ENCODE results near the gene CMKLR1. TPM values are rescaled to one million over a fixed set of nuclear protein-coding genes. Genes with fewer than 3 reads are reported as not detected.

CMKLR1 gene
- total and polyA plus RNA-seq, 5 experiments from 2014 or later, result 0.27 to 3.0 (median 0.83) TPM; not detected in 2

DNA sequence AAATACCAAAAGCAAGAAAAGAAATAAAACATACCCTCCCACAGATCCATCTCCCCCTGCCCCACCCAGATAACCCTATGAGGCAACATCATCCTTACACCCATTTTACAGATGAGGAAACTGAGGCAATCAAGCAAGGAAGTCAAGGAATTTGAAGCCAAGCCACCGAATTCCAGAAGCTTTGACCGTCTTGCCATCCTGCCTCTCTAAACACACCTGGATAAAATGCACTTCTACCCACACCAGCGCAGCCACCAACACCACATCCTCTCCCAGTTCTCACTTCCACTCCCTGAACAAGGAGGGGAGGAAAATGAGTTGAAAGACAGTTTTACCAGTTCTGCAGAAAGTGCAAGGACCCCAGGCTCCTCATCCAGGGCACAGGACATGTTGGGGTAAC lies 13.6 kb downstream of the CMKLR1 start:
- Mint-ChIP-seq H3K4me1 (peaks cover 0 to 24% (median under 1%) of the 10 kb centered on the region in 4 donors), H3K4me3 (no peak overlapping the region), H3K27ac (no peak overlapping the region), H3K27me3 (peaks cover 2 to 22% (median 7%) of the 10 kb centered on the region in 5 donors), H3K36me3 (no peaks in the 10 kb centered on the region), H3K9me3 (no peaks in the 10 kb centered on the region)
- no peak for DNase-seq
- POLR2A ChIA-PET, result no interaction called here
- no peak for ATAC-seq

DNA sequence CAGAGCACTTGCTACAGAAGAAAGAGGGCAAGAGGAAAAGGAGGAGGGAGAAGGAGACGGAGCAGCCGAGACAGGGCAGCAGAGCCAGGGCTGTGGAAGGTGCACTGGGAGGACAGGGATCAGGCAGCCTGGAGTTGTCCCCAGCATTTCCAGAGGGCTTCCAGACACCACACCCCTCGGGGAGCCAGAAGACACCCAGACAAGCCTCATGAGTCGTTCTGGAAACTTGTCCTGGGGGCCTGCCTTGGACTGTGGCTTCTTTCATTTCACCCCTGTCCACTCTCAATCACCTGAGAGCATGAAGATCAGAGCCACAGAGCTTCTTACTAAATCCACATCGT lies 14.1 kb downstream of the CMKLR1 start:
- DNase-seq (no peak), ATAC-seq (no peak)
- POLR2A ChIA-PET, result no interaction called here
- H3K4me3 Mint-ChIP-seq, result no peak overlapping the region
- H3K27ac Mint-ChIP-seq, result no peak overlapping the region
- no peaks in the 10 kb centered on the region for H3K9me3 Mint-ChIP-seq
- peaks cover 0 to 23% (median 3%) of the 10 kb centered on the region in 4 donors for H3K4me1 Mint-ChIP-seq
- H3K27me3 Mint-ChIP-seq, result peaks cover 2 to 27% (median 8%) of the 10 kb centered on the region in 5 donors
- no peaks in the 10 kb centered on the region for H3K36me3 Mint-ChIP-seq

DNA sequence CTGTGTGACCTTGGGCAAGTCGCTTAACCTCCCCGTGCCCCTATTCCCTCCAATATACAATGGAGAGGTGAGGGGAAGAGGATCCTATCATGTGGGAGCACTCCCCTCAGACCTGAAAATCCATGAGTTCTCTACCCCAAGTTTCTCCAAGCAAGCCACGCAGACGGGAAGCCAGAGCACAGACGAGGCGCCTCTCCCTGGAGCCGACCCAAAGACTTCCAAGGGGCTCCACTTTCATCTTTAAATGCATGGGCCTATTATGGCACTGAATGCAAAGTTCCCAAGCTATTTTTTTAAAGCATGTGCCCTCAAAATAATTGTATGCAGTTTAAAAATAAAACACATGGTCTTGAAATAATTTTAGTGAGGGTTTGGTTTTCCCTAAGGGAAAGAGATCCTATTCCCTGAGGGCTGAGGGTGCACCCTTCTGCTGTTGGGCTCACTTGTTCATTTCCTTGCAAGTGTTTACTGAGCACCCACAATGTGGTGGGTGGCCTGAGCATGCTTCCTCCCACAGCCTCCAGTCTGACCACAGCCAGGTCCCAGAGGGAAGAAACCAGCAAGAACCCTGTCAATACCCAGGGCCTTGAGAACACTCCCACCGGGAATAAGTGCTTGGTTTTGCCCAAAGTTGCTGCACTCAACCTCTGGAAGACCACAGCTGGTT lies 14.6 kb downstream of the CMKLR1 start:
- Mint-ChIP-seq H3K4me3 (no peak overlapping the region), H3K9me3 (no peaks in the 10 kb centered on the region), H3K4me1 (peaks cover 0 to 23% (median 3%) of the 10 kb centered on the region in 4 donors), H3K27me3 (peaks cover 2 to 27% (median 9%) of the 10 kb centered on the region in 5 donors), H3K27ac (no peak overlapping the region), H3K36me3 (no peaks in the 10 kb centered on the region)
- DNase-seq, result no peak
- ATAC-seq, result no peak
- POLR2A ChIA-PET, result no interaction called here

DNA sequence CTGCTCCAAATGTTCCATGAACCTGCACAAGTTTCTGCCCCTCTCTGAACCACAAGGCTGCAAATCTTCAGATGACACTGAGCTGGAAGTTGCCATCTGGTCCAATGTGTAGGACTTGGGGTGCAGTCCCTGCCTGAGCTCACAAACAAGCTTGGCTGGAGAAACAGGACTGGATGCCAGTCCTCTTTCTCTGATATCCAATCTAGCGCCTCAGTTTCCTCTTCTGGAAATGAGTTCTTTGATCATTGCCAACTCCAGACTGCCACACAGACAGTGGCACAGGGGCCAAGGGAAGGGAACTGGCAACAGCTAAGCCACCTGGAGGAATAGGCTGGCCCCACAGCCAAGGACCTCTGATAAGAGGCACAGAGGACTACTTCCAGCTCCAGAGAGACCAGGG lies 15.5 kb downstream of the CMKLR1 start:
- DNase-seq, result no peak
- ATAC-seq, result no peak
- Mint-ChIP-seq H3K36me3 (no peaks in the 10 kb centered on the region), H3K9me3 (no peaks in the 10 kb centered on the region), H3K4me1 (peaks cover 0 to 23% (median 3%) of the 10 kb centered on the region in 4 donors), H3K27me3 (peaks cover 2 to 36% (median 13%) of the 10 kb centered on the region in 5 donors), H3K27ac (no peak overlapping the region), H3K4me3 (no peak overlapping the region)
- POLR2A ChIA-PET, result no interaction called here

DNA sequence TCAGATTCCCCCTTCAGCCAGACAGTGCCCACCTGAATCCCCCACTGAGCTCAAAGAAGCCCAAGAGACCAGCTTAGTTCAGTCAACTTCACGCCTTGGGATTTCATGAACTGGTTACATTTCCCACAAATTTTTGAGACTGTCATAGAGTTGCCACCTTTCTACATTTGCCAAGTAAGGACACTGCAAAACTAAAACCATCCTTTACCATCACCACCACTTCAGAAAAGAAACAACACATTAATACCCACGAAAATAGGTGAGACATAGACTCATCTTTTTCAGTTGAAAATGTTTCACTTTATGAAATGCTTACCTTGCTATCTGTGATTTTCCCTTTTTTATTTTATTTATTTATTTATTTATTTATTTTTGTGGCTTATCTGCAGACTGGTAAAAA lies 16.1 kb downstream of the CMKLR1 start:
- Mint-ChIP-seq H3K36me3 (no peaks in the 10 kb centered on the region), H3K4me1 (peaks cover 0 to 23% (median 3%) of the 10 kb centered on the region in 4 donors), H3K27me3 (peaks cover 2 to 42% (median 13%) of the 10 kb centered on the region in 5 donors), H3K27ac (no peak overlapping the region), H3K4me3 (no peak overlapping the region), H3K9me3 (peaks cover 0 to 2% (median 0%) of the 10 kb centered on the region in 9 donors)
- POLR2A ChIA-PET, result no interaction called here
- DNase-seq, result no peak
- no peak for ATAC-seq

DNA sequence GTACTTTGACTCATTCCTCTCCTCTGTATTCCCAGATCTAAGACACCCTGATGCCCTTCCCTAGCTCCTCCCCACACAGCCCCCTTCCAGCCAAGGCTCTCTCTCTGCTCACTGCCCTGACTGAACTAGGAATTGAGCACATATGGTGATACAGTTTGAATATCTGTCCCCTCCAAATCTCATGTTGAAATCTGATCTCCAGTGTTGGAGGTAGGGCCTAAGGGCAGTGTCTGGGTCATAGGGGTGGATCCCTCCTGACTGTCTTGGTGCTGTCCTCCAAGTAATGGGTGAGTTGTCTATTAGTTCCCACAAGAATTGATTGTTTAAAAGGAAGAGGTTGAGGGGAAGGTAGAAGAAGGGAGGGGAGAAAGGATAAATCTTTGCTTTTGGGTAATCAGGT lies 17.4 kb downstream of the CMKLR1 start:
- DNase-seq, result no peak

DNA sequence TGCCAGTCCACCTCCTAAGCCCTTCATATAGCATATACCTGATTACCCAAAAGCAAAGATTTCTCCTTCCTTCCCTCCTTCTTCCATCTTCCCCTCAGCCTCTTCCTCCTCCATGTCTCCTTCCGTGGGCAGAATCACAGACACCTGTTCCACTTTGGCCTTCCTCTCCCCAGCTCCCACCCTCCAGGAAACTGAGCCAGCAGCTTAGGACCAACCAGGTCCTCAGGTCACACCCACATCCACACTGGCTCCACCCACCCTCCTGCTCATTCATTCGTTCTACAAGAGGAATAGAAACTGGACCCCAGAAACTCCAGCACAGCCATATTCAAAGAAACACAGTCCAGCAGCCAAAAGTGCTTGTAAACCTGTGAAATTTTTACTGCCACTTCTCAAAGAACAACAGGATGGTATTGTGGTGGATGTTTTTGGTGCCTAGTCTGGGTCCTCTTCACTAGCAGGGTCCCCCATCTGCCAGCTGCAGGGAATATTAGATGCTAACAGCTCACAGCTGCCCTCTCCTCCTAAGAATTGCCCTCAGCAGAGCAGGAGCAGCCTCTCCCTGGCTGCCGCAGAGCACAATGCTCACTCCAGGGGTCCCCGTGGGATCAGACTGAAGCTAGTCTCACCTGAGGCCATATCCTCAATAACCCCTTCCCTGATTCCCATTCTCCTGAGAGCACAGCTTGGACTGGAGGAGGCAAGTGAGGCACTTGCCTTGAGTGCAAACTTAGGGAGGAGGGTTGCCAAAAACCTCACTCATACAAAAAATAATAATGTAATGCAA lies 18.4 kb downstream of the CMKLR1 start:
- no peak overlapping the region for H3K4me3 Mint-ChIP-seq
- POLR2A ChIA-PET, result no interaction called here
- ATAC-seq (no peak), DNase-seq (no peak)
- peaks cover 0 to 34% (median 11%) of the 10 kb centered on the region in 4 donors for H3K4me1 Mint-ChIP-seq
- no peaks in the 10 kb centered on the region for H3K36me3 Mint-ChIP-seq
- peaks cover 0 to 6% (median 0%) of the 10 kb centered on the region in 9 donors for H3K9me3 Mint-ChIP-seq
- peak overlapping the region in 1 of 10 donors; percentile 20 for H3K27ac Mint-ChIP-seq
- H3K27me3 Mint-ChIP-seq, result peaks cover 2 to 55% (median 12%) of the 10 kb centered on the region in 5 donors

More for the DNA sequence above, 17.4 kb downstream of the CMKLR1 start:
- Mint-ChIP-seq H3K36me3 (no peaks in the 10 kb centered on the region), H3K4me1 (peaks cover 0 to 26% (median 3%) of the 10 kb centered on the region in 4 donors), H3K27ac (no peak overlapping the region), H3K27me3 (peaks cover 2 to 45% (median 12%) of the 10 kb centered on the region in 5 donors), H3K9me3 (peaks cover 0 to 6% (median 0%) of the 10 kb centered on the region in 9 donors), H3K4me3 (no peak overlapping the region)
- ATAC-seq, result no peak
- POLR2A ChIA-PET, result interaction anchor here (0.7 kb wide), 1 partner anchor 31 kb away, joined by 3 read pairs; no protein-coding TSS in a partner anchor

DNA sequence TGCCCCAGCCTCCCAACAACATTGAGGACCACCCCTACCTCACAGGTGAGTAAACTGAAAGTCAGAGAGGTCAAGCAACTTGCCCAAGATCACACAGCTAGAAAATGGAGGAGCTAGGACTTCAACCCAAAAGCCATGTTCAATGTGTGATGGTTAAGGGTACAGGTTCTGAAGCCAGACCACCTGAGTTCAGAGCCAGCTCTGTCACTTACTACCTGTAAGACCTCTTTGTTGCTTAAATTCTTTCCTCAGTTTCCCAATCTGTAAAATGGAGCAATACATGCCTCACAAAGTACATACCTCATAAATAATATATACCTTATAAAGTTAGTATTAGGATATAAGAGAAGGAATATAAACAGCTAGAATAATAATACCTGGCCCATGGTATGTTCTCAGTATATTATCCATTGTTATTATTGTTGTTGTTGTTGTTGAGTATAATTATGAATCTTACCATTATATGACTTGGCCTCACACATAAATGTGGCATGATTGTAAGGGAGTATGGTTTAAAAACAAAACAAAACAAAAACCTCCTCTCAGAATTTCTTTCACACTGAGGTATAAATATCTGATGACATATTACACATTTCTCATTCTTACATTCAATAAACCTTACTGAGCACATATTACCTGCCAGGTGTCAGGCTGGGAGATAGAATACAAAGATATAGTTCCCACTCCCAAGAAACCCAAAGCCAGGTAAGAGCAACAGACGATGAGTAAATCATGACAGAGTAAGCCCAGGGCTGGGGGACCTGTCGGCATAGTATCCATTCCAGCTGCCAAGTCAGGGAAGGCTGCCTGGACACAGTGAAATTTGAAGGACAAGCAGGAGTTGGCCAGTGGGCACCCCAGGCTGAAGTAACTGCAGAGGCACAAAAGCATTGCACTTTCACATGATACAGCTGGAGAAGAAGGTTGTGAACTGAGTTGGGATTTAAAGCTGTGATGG lies 19.6 kb downstream of the CMKLR1 start:
- H3K36me3 Mint-ChIP-seq, result no peaks in the 10 kb centered on the region
- peaks cover 0 to 56% (median 12%) of the 10 kb centered on the region in 5 donors for H3K27me3 Mint-ChIP-seq
- POLR2A ChIA-PET, result no interaction called here
- H3K27ac Mint-ChIP-seq, result no peak overlapping the region
- H3K9me3 Mint-ChIP-seq, result peaks cover 0 to 6% (median 0%) of the 10 kb centered on the region in 9 donors
- peaks cover 0 to 36% (median 11%) of the 10 kb centered on the region in 4 donors for H3K4me1 Mint-ChIP-seq
- H3K4me3 Mint-ChIP-seq, result no peak overlapping the region
- DNase-seq, result no peak
- no peak for ATAC-seq

DNA sequence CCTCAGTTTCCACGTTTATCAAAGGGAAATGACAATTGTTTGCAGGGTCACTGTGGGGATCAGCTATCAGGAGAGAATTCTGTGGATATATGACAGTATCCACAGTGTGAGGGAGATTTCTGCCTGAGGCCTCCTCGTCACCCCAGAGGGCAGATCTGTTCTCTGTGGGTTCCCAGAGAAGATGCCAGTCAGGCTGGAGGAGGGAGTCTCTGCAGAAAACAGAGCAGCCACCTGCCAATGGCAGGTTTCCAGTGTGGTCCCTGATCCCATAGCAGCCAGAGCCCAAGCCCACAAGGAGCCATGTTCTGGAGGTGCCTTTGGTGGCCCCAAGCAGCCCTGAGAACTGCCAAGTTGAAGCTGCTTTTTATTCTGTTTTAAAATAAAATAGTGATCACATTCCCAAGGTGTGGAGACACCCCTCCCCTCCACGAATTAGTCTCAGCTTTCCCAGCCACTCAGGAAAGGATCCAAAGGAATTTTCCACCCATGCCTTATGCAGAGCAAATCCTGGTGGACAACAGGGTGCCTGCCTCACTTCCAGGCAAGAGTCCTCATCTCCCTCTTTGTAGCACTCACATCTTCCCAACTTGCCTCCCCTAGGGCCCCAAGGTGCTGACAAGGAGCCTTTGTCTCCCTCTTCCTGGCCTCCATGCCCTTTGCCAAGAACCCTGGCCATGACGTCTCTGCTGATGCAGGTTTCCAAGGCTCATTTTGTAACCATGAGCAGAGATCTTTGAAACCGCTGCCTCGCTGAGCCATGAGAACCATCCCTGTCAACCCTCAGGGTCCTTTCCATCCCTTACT lies 20.4 kb downstream of the CMKLR1 start:
- Mint-ChIP-seq H3K4me3 (no peak overlapping the region), H3K4me1 (peaks cover 6 to 40% (median 16%) of the 10 kb centered on the region in 4 donors), H3K9me3 (peaks cover 0 to 6% (median 0%) of the 10 kb centered on the region in 9 donors), H3K27ac (peak overlapping the region in 1 of 10 donors; percentile 81), H3K27me3 (peaks cover 0 to 56% (median 12%) of the 10 kb centered on the region in 5 donors), H3K36me3 (no peaks in the 10 kb centered on the region)
- POLR2A ChIA-PET, result no interaction called here
- ATAC-seq (no peak), DNase-seq (no peak)

DNA sequence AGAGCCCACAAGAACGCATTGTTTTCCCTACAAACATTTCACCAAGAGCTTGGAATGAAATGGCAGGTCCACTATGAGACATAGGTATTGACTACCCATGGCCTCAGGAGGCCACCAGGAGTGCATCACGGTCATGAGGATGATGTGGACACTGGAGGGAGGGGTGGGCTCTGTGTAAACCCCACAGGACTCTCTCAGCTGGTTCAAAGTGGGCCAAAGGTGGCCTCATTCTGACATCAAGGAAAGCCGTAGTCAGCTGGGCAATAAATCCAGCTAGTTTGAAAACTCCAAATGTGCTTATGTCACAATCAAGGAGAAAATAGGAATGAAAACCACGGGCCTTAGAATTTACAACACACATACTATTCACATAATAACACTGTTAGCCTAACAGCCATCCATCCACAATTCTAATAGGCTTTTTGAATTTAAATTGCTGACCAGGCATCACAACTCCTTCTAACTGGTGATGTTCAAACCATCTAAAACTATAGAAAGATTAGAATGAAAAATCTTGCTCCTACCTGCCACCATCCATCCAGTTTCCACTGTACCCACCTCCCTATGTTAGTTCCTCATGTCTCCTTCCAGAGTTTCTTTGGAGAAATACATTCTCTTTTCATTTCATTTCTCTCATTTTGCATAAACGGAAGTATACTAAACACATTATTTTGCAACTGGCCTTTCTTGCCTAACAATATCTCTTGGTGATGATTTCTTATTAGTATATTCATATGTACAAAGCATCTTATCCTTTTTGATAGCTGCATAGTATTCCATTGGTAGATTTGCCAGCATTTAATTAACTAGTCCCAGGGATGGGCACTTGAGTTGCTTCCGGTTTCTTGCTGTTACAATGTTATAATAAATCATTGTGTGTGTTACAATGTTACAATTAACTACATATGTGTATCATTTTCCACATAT lies 21.5 kb downstream of the CMKLR1 start:
- no peak for ATAC-seq
- POLR2A ChIA-PET, result no interaction called here
- no peak for DNase-seq

More for the DNA sequence above, 21.5 kb downstream of the CMKLR1 start:
- peaks cover 0 to 51% (median 11%) of the 10 kb centered on the region in 5 donors for H3K27me3 Mint-ChIP-seq
- peaks cover 10 to 47% (median 23%) of the 10 kb centered on the region in 4 donors for H3K4me1 Mint-ChIP-seq
- H3K4me3 Mint-ChIP-seq, result no peak overlapping the region
- H3K36me3 Mint-ChIP-seq, result no peaks in the 10 kb centered on the region
- peaks cover 0 to 6% (median 0%) of the 10 kb centered on the region in 9 donors for H3K9me3 Mint-ChIP-seq
- H3K27ac Mint-ChIP-seq, result no peak overlapping the region

Measured in naive thymus-derived CD8-positive, alpha-beta T cell (primary cell).